ENCODE data around the gene ZCCHC7. TPM values are rescaled to one million over a fixed set of nuclear protein-coding genes. Genes with fewer than 3 reads are reported as not detected.
A peak's percentile ranks its signal among the peaks of the same experiment; 100 is the strongest.

The ZCCHC7 gene
- total and polyA plus RNA-seq, 2 of the 8 experiments (the other 6 are each of a cell fraction or from before 2014, with no cell fraction given), result 12.2 to 27.5 TPM

DNA sequence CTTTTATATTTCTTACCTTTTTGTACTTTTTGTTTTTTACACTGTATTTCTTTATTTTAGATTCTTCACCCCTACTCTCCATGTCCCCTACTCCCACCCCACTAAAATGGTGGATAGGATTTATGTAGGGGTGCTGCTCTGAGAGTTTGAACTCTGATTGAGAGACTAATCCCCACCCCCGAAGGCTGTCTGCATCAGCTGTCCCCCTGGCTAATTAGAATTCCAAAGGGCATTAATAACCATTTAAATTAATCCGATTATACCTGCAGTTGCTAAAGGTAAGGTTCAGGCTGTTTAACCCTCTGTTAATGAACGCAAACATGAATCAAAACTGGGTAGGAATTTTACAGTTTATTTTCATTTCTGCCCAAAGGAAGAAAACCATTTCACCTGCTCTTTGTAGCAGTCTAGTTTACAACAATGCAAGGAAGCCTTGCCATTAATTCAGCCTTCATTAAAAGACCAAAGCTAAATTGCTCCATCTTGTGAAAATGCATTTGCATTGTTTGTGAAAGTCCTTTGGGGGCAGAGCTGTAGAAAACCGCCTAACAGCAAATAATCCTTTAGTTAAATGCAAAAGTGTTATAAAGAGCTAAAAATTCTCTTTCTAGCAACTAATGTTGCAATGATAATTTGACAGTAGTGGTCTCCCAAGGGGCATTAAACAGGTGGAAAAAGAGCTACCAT lies 71.2 kb downstream of the ZCCHC7 start:
- Histone ChIP-seq H3K23ac (ENCODE audit: insufficient read length) (no peak overlapping the region), H3K9me3 (ENCODE audit: insufficient read depth in 2 of 2, low read depth in 1 of 2, low read length in 1 of 2) (no peaks in the 10 kb centered on the region), H4K8ac (ENCODE audit: extremely low read depth, insufficient read depth, low read length) (no peak overlapping the region), H3K14ac (ENCODE audit: insufficient read length) (no peak overlapping the region), H2BK12ac (ENCODE audit: low read depth, low read length) (no peak overlapping the region), H4K91ac (replicated peaks; ENCODE audit: insufficient read length, low read length) (no peak overlapping the region), H3K4me3 (ENCODE audit: extremely low read depth in 1 of 4, insufficient read depth in 2 of 4, low read depth in 3 of 4, low read length in 4 of 4) (peak overlapping the region in 1 of 4 experiments; percentile 36; a peak in 1 of 8 replicates), H2BK15ac (ENCODE audit: low read length) (no peak overlapping the region), H3K79me2 (ENCODE audit: control insufficient read depth in 1 of 2, insufficient read depth in 2 of 2, low read length in 2 of 2) (peaks cover 0 to 12% of the 10 kb centered on the region in 2 experiments; a peak in 1 of 4 replicates), H3K79me1 (ENCODE audit: low read depth, low read length) (peaks cover 3% of the 10 kb centered on the region; the same call in 1 of the 2 replicates), H4K5ac (ENCODE audit: insufficient read length, low read depth, low read length) (peak overlapping the region; percentile 39), H3K4me1 (replicated peaks in 1 of 4; ENCODE audit: control insufficient read depth in 3 of 4, insufficient read depth in 4 of 4, low read length in 3 of 4) (peaks cover 0 to 8% (median under 1%) of the 10 kb centered on the region in 4 experiments; a peak in 2 of 7 replicates), H2AFZ (ENCODE audit: low read length) (no peak overlapping the region), H3K4ac (replicated peaks; ENCODE audit: insufficient read length, low read depth, low read length) (no peak overlapping the region), H4K20me1 (replicated peaks in 1 of 2; ENCODE audit: control insufficient read depth in 1 of 2, insufficient read depth in 2 of 2, low read length in 2 of 2) (no peaks in the 10 kb centered on the region), H2BK5ac (ENCODE audit: low read depth, low read length) (no peak overlapping the region), H2BK20ac (ENCODE audit: low read length) (no peak overlapping the region), H3K9ac (replicated peaks in 1 of 4; ENCODE audit: extremely low read depth in 1 of 4, low read depth in 3 of 4, low read length in 3 of 4) (no peak overlapping the region), H3K56ac (replicated peaks; ENCODE audit: insufficient read length, low read depth, low read length) (no peak overlapping the region), H3K27ac (ENCODE audit: low read depth, low read length) (peak overlapping the region; percentile 39; the same call in 1 of the 2 replicates), H2BK120ac (replicated peaks; ENCODE audit: low read depth, low read length) (no peak overlapping the region), H3K18ac (ENCODE audit: extremely low read depth, low read length) (no peak overlapping the region), H2AK5ac (ENCODE audit: low read depth, low read length) (no peak overlapping the region), H3K4me2 (ENCODE audit: insufficient read depth in 1 of 2, low read depth in 2 of 2, low read length in 2 of 2) (peak overlapping the region; percentile 49 to 51), H3K36me3 (ENCODE audit: control insufficient read depth in 2 of 4, insufficient read depth in 4 of 4, low read length in 3 of 4) (no peaks in the 10 kb centered on the region), H3K27me3 (replicated peaks in 1 of 4; ENCODE audit: control insufficient read depth in 3 of 4, extremely low read depth in 1 of 4, insufficient read depth in 3 of 4, low read length in 3 of 4) (no peaks in the 10 kb centered on the region), H3K23me2 (ENCODE audit: low read depth, low read length) (no peaks in the 10 kb centered on the region; the same call in 1 of the 2 replicates)
- WGBS, 2 experiments (ENCODE audit: extremely low coverage in 1 of 2, insufficient coverage in 1 of 2, insufficient read length in 1 of 2, insufficient replicate concordance in 2 of 2, low coverage in 1 of 2, low lambda C conversion rate in 2 of 2, missing lambda C conversion rate in 1 of 2), result 20% methylated on average over 4 of the region's 4 CpGs; no CpG with 5 or more reads in 1 of the 2 experiments
- TF ChIP-seq RAD21 (IDR thresholded peaks at IDR 0.05 in 1 of 2, conservative IDR thresholded peaks at IDR 0.05 in 1 of 2; ENCODE audit: low read depth in 2 of 2, low read length in 2 of 2) (peak in 1 of 2 experiments; percentile 22; a peak in 1 of 4 replicates), RBBP5 (IDR thresholded peaks at IDR 0.05; ENCODE audit: borderline replicate concordance, low read depth, low read length) (no peak)
- CTCF ChIA-PET (ENCODE audit: partially characterized antibody), result interaction anchor here (0.6 to 1.4 kb wide), 5 partner anchors 17 to 196 kb away, joined by 3 to 4 read pairs (median 3); no protein-coding TSS in a partner anchor
- no peak for DNase-seq (ENCODE audit: low read depth in 1 of 2, low spot score in 2 of 2)
- POLR2A ChIA-PET (ENCODE audit: partially characterized antibody), result interaction anchor here (0.8 kb wide), 1 partner anchor 9 kb away, joined by 3 read pairs; no protein-coding TSS in a partner anchor
- FAIRE-seq, result no peak
